Measurements from ENCODE around the gene SCGB1C1.

Gene SCGB1C1

DNA sequence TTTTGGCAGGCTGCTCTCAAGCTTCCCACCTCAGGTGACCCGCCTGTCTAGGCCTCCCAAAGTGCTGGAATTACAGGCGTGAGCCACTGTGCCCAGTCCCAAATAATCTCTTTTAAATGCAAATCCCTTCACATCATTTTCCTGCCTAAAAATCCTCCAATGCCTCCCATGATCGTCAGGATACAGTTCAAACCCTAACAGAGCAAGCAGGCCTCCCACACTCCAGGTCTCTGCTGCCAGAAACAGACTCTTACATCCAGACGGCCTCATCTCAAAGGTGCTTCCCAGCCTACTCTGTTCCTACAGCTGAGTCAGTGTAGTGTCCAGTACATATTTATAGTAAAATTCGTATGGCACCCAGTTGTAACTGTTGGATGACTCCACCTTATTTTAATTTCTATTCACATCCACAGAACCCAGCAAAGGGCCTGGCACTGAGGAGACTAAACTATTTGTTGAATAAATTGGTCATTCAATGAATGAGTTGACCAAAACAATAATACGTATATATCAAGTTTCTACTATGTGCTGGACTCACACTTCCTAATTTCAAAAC is 35.0 kb downstream of the SCGB1C1 start:
- no peak for DNase-seq (ENCODE audit: extremely low read depth, insufficient read length)
- no peak overlapping the region for H3K4me3 ChIP-seq (replicated peaks; ENCODE audit: low read depth, low read length)
- peaks cover 2% of the 10 kb centered on the region; the same call in 1 of the 2 replicates for H3K36me3 ChIP-seq (ENCODE audit: control insufficient read depth, insufficient read depth, low read length)
- TF ChIP-seq, protein P1, sequence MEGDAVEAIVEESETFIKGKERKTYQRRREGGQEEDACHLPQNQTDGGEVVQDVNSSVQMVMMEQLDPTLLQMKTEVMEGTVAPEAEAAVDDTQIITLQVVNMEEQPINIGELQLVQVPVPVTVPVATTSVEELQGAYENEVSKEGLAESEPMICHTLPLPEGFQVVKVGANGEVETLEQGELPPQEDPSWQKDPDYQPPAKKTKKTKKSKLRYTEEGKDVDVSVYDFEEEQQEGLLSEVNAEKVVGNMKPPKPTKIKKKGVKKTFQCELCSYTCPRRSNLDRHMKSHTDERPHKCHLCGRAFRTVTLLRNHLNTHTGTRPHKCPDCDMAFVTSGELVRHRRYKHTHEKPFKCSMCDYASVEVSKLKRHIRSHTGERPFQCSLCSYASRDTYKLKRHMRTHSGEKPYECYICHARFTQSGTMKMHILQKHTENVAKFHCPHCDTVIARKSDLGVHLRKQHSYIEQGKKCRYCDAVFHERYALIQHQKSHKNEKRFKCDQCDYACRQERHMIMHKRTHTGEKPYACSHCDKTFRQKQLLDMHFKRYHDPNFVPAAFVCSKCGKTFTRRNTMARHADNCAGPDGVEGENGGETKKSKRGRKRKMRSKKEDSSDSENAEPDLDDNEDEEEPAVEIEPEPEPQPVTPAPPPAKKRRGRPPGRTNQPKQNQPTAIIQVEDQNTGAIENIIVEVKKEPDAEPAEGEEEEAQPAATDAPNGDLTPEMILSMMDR (IDR thresholded peaks at IDR 0.05; ENCODE audit: insufficient read depth, low read length, poor library complexity, severe bottlenecking): no peak
- H3K27me3 ChIP-seq (replicated peaks; ENCODE audit: control insufficient read depth, insufficient read depth, low read length): no peaks in the 10 kb centered on the region

DNA sequence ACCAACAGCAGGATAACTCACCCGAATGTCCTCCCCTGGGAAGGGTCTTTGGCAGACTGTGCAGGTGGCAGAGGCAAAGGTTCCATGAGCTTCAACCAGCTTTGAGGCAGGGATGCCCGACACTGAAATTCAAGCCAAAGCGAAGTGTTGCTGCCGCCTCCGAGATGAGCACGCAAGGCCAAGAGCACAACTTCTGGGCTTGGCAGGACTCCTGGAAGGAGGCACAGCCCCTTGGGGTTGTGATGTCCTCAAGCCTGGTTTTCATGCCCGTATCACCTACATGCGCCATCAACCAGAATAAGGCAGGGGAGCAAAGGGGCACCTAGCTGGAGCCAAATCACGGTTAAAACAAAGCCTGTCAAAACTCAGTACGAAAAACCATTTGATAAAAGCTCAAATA is 37.6 kb downstream of the SCGB1C1 start:
- Histone ChIP-seq H3K36me3 (ENCODE audit: control insufficient read depth, insufficient read depth, low read length) (0 out of 2 replicates have a peak, but pooled peaks cover 2% of the 10 kb centered on the region), H3K4me3 (replicated peaks; ENCODE audit: low read depth, low read length) (no peak overlapping the region), H3K27me3 (replicated peaks; ENCODE audit: control insufficient read depth, insufficient read depth, low read length) (no peaks in the 10 kb centered on the region)
- TF ChIP-seq, protein P1 (IDR thresholded peaks at IDR 0.05; ENCODE audit: insufficient read depth, low read length, poor library complexity, severe bottlenecking): no peak
- no peak for DNase-seq (ENCODE audit: extremely low read depth, insufficient read length)

- no peak overlapping the region for H3K4me3 ChIP-seq (replicated peaks; ENCODE audit: low read depth, low read length)
- TF ChIP-seq, protein P1 (IDR thresholded peaks at IDR 0.05; ENCODE audit: insufficient read depth, low read length, poor library complexity, severe bottlenecking): no peak
- H3K27me3 ChIP-seq (replicated peaks; ENCODE audit: control insufficient read depth, insufficient read depth, low read length): no peaks in the 10 kb centered on the region
- no peak for DNase-seq (ENCODE audit: extremely low read depth, insufficient read length)
- 0 out of 2 replicates have a peak, but pooled peaks cover 2% of the 10 kb centered on the region for H3K36me3 ChIP-seq (ENCODE audit: control insufficient read depth, insufficient read depth, low read length)
These were observed 40.1 kb downstream of the SCGB1C1 start for GRCh38 chr11:232783-233565.

- DNase-seq (ENCODE audit: extremely low read depth, insufficient read length): no peak
- no peaks in the 10 kb centered on the region for H3K27me3 ChIP-seq (replicated peaks; ENCODE audit: control insufficient read depth, insufficient read depth, low read length)
- TF ChIP-seq, protein P1 (IDR thresholded peaks at IDR 0.05; ENCODE audit: insufficient read depth, low read length, poor library complexity, severe bottlenecking): no peak
These were observed 42.3 kb downstream of the SCGB1C1 start for GRCh38 chr11:235180-235579.

GRCh38 chr11:235609-235996 is 42.7 kb downstream of the SCGB1C1 start:
- Histone ChIP-seq H3K36me3 (ENCODE audit: control insufficient read depth, insufficient read depth, low read length) (no peaks in the 10 kb centered on the region), H3K4me3 (replicated peaks; ENCODE audit: low read depth, low read length) (peak overlapping the region; percentile 84), H3K27me3 (replicated peaks; ENCODE audit: control insufficient read depth, insufficient read depth, low read length) (no peaks in the 10 kb centered on the region)
- DNase-seq (ENCODE audit: extremely low read depth, insufficient read length): no peak
- TF ChIP-seq, protein P1 (IDR thresholded peaks at IDR 0.05; ENCODE audit: insufficient read depth, low read length, poor library complexity, severe bottlenecking): no peak

More at GRCh38 chr11:235180-235579, 42.3 kb downstream of the SCGB1C1 start:
- Histone ChIP-seq H3K36me3 (ENCODE audit: control insufficient read depth, insufficient read depth, low read length) (no peaks in the 10 kb centered on the region), H3K4me3 (replicated peaks; ENCODE audit: low read depth, low read length) (peak overlapping the region; percentile 84)

Measured in GM06990 (cell line).